Heart left ventricle (tissue), 16 donors: ENCODE measurements around the gene OS9. TPM values are rescaled to one million over a fixed set of nuclear protein-coding genes. Genes with fewer than 3 reads are reported as not detected.

Experiments used
- ATAC-seq, 4 donors: fragments of 200-7000 bp; cut with Tn5 transposase; one replicate each; pipeline ENCODE4 v1.9.1; 2020 to 2022; ENCODE audit warnings: moderate library complexity in 4 of 4, mild to moderate bottlenecking in 3 of 4, moderate number of reproducible peaks in 1 of 4
- DNase-seq, 5 donors: peaks; one replicate each; pipeline ENCODE4 v3.0.0-alpha.2; 2020
- H3K27ac ChIP-seq, 12 donors: fragments of 200-600 bp; sonication (generic) in 4 of 12; one replicate each; pipeline versions ENCODE4 v1.5.0 to v1.8.0; 2016 to 2022; ENCODE audit warnings: mild to moderate bottlenecking in 2 of 12
- H3K27me3 ChIP-seq, 9 donors: fragments of 200-600 bp; sonication (generic) in 2 of 9; one replicate each; pipeline versions ENCODE4 v1.5.1 to v1.8.0; 2016 to 2022; ENCODE audit warnings: mild to moderate bottlenecking in 3 of 9
- H3K36me3 ChIP-seq, 9 donors: fragments of 200-600 bp; sonication (generic) in 2 of 9; one replicate each; pipeline versions ENCODE4 v1.5.0 to v1.8.0; 2018 to 2022; ENCODE audit warnings: mild to moderate bottlenecking in 2 of 9
- H3K4me1 ChIP-seq, 12 donors: fragments of 200-600 bp; sonication (generic) in 4 of 12; one replicate each; pipeline versions ENCODE4 v1.5.0 to v1.8.0; 2016 to 2022; ENCODE audit warnings: mild to moderate bottlenecking in 3 of 12
- H3K4me3 ChIP-seq, 12 donors: fragments of 200-600 bp; sonication (generic) in 4 of 12; one replicate each; pipeline versions ENCODE4 v1.5.0 to v1.8.0; 2017 to 2022; ENCODE audit warnings: mild to moderate bottlenecking in 9 of 12, moderate library complexity in 4 of 12
- H3K9me3 ChIP-seq, 12 donors: fragments of 200-600 bp; sonication (generic) in 4 of 12; one replicate each; pipeline versions ENCODE4 v1.5.0 to v1.8.0; 2016 to 2022; ENCODE audit warnings: mild to moderate bottlenecking in 1 of 12
- CTCF ChIP-seq, 12 donors: fragments of 200-600 bp; sonication (generic) in 4 of 12; IDR thresholded peaks; one replicate each; pipeline versions ENCODE4 v1.5.0 to v1.8.0; 2018 to 2022; ENCODE audit warnings: antibody characterized with exemption in 12 of 12, mild to moderate bottlenecking in 5 of 12
- POLR2A ChIP-seq, 2 donors: fragments of 450-650 bp; IDR thresholded peaks; one replicate each; pipeline ENCODE4 v1.6.1; 2017; ENCODE audit warnings: antibody characterized with exemption in 2 of 2, mild to moderate bottlenecking in 2 of 2, moderate library complexity in 2 of 2
- WGBS, 4 donors: extraction: QIAGEN DNeasy Blood & Tissue Kit in 2 of 4; methylation state at CpG; one replicate each; pipeline versions ENCODE4 v1.1.5 to v1.1.7; 2013 to 2018; 5-methylcytosine and 5-hydroxymethylcytosine counted together
- intact Hi-C, 10 donors: fragments of 100-400 bp; cut with DNase I; formaldehyde crosslinking; loops; one replicate each; pipeline versions ENCODE4 v1.11.1 to v1.14.2; 2022
- polyA plus RNA-seq, 2 donors: library from polyadenylated mRNA; stranded (reverse); fragments of 200-250 nt; gene quantifications; one replicate each; pipeline ENCODE4 v1.2.3, GENCODE V29; 2013
- total RNA-seq, 9 donors: library from RNA; depleted of rRNA in 2 of 9; stranded (reverse); fragments of >200 nt in 2 of 9; fragmentation: NEBNext Ultra II Directional in 3 of 9; extraction: Animal tissue kit (Norgen Biotek cat#: 25700) in 3 of 9; gene quantifications; one replicate each; pipeline versions ENCODE4 v1.1.0 to v1.2.4, GENCODE V29; 2016 to 2023
- donor health status: ischemic (EF 13 %, LVEDD 7.1; RV severe dilation, severe dysfunction).
- donor health status: healthy with polysubstance abuse.
- donor health status: DM: no; HTN: yes; CAD: no.
- donor health status: DM: no; HTN: no; CAD: no.
- donor health status: ischemic (EF 25% LVEDD 6.9; RV normal size, moderate dysfunction).
- donor health status: ischemic (EF 25% LVEDD 5.7; RV mildly dilated, moderate dysfunction).
- donor health status: healthy.
- donor health status: DM: yes; HTN: yes; CAD: no.
- donor health status: ischemic (EF 35%, LVEDD 5.7; RV mildly dilated, moderate dysfunction).
- donor health status: nonischemic (EF 11% LVEDD 7.7; RV severe dilation, severe dysfunction).
- donor health status: DM: yes; HTN: yes; CAD: no.
- donor health status: PGD.
- donor health status: ischemic (EF 29% LVEDD 5.4; RV normal size, mild dysfunction).
- donor health status: nonischemic (EF 23%, LVEDD 6.1; RV moderate dilation, normal function).

Gene OS9
- total and polyA plus RNA-seq, 11 donors = 89.4 to 196 (median 130) TPM

DNA sequence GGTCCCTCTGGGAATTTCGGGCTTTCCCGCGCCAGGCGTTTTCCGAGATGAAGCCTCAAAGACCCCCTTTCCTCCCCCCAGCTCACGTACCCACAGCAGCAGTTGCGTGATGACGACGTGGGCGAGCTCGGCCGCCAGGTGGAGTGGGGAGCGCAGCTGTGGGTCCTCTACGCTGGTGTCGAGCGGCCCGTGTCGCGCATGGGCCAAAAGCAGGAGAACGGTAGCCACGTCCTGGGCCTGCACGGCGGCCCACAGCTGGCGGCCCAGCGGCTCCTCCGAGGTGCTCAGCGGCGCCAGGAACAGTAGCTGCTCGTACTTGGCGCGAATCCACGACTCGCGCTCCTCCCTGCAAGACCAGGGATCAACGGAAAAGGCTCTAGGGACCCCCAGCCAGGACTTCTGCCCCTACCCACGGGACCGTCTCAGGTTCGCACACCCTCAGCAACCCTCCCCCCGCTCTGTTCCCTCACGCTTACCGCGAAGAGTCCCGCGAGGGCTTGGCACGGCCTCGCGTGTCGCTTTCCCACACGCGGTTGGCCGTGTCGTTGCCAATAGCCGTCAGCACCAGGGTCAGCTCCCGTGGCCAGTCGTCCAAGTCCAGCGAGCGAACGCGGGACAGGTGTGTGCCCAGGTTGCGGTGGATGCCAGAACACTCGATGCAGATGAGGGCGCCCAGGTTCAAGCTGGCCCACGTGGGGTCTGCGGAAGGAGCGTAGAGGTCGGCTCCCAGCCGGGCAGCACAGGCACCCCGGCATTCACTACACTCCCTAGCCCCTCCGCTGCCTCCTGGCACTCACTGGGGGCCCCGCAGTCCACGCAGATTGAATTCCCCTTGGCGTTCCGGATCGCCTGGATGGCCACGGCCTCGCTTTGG, 33.2 kb downstream of the OS9 start:
- Histone ChIP-seq H3K9me3 (no peaks in the 10 kb centered on the region), H3K36me3 (peaks cover 0 to 48% (median 0%) of the 10 kb centered on the region in 9 donors), H3K27me3 (peaks cover 0 to 20% (median 0%) of the 10 kb centered on the region in 9 donors), H3K4me3 (peak overlapping the region; percentile 29 to 71 (median 62)), H3K4me1 (peaks cover 0 to 29% (median 9%) of the 10 kb centered on the region in 12 donors), H3K27ac (peak overlapping the region in 11 of 12 donors; percentile 7 to 76 (median 67))
- DNase-seq (peak; percentile 51 to 81 (median 61)), ATAC-seq (peak; percentile 24 to 50 (median 40))
- TF ChIP-seq CTCF (IDR thresholded peaks at IDR 0.05) (peak in 10 of 12 donors; percentile 8 to 56 (median 42)), POLR2A (IDR thresholded peaks at IDR 0.05) (no peak)
- intact Hi-C loops = no loop called here
- WGBS, 4 donors = 24 to 25% (median 25%) methylated on average over 69 to 76 of the region's 76 CpGs

DNA sequence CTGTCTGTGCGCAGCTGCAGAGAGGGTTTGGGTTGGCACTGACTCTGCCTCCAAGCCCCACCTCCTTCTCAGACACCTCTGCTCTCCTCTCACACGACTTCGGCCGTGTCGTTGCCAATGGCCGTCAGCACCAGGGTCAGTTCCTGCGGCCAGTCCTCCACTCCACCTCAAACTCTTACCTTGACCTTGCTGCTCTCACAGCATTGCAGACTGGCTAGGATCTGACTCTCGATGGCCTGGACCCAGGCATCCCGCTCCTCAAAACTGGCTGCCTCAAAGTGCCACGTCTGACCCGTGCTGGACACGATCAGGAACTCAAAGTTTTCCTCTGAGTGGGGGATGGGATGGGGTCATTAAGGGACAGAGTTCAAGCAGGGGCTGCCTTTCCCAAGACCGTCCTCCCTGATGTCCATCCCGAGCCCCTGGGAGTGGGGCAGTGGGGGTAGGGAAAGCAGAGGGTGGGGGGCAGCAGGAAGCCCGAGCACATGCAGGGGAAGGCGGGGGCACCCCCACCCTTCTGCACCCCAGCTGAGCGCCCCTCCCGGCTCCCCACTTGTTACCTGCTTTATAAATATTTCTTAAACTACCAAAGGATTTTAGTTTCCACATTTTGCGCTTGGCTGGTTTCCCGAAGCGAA, 33.9 kb downstream of the OS9 start:
- Histone ChIP-seq H3K27me3 (peaks cover 0 to 20% (median 0%) of the 10 kb centered on the region in 9 donors), H3K9me3 (no peaks in the 10 kb centered on the region), H3K36me3 (peaks cover 0 to 56% (median 0%) of the 10 kb centered on the region in 9 donors), H3K4me1 (peaks cover 0 to 29% (median 9%) of the 10 kb centered on the region in 12 donors), H3K27ac (peak overlapping the region in 6 of 12 donors; percentile 42 to 74 (median 71)), H3K4me3 (peak overlapping the region in 1 of 12 donors; percentile 70)
- DNase-seq (peak in 2 of 5 donors; percentile 14 to 21), ATAC-seq (peak in 1 of 4 donors; percentile 1)
- TF ChIP-seq POLR2A (IDR thresholded peaks at IDR 0.05) (no peak), CTCF (IDR thresholded peaks at IDR 0.05) (no peak)
- intact Hi-C loops = no loop called here
- 50 to 60% (median 52%) methylated on average over 21 of the region's 21 CpGs for WGBS, 4 donors

DNA sequence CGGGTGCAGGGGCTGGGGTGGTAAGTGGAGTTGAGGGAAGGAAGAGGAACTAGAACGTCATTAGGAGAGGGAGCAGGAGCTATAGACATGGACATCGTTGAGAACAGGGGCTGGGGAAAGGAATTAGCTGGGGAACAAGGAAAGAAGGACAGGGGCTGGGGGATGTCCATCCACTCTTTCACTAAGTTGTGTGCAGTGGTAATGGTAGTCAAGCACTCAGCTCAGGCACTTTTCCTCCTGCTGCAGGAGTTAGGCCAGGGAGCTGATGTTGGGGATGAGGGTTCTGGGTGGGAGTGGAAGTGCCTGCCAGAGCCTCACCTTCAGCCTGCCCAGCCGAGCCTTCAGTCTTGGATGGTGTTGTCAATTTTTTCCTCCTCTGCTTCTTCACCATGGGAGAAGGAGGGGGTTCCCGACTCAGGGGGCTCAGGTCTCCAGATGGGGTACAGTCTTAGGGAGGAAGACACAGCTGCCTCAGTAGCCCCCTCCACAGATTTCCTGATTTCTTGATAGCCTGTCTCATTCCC, 35.5 kb downstream of the OS9 start:
- no peak for ATAC-seq
- peaks cover 0 to 30% (median 6%) of the 10 kb centered on the region in 9 donors for H3K27me3 ChIP-seq
- no peak overlapping the region for H3K4me3 ChIP-seq
- 41 to 56% (median 46%) methylated on average over 5 of the region's 5 CpGs for WGBS, 4 donors
- no peak overlapping the region for H3K27ac ChIP-seq
- TF ChIP-seq CTCF (IDR thresholded peaks at IDR 0.05) (no peak), POLR2A (IDR thresholded peaks at IDR 0.05) (no peak)
- H3K4me1 ChIP-seq = peaks cover 0 to 29% (median 9%) of the 10 kb centered on the region in 12 donors
- no peak for DNase-seq
- no peaks in the 10 kb centered on the region for H3K9me3 ChIP-seq
- H3K36me3 ChIP-seq = peaks cover 0 to 71% (median 0%) of the 10 kb centered on the region in 9 donors
- intact Hi-C loops = no loop called here
